ENCODE measurements around the gene PMFBP1. TPM values are rescaled to one million over a fixed set of nuclear protein-coding genes. Genes with fewer than 3 reads are reported as not detected.

Gene PMFBP1
- total RNA-seq, 1 donor from 2014 or later = 13.1 TPM

DNA sequence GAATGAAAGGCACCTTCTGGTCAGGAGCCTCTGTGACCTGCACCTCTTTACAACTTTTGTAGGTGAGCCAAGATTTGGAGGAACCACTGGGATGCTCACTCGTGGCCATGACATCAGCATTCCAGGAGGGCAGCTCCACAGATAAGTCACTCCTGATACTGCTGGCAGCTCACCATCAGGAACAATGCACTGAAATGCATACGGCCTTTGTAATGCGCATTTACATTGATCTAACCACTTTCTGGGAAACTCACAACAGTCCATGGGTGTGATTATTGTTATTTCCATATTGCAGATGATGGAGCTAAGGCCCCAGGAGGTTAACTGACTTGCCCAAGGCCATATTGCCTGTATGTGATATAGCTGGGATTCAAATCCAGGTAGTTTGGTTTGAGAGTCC, 34.3 kb upstream of the PMFBP1 start:
- no peak for DNase-seq
- no peak overlapping the region for H3K27ac Mint-ChIP-seq (ENCODE audit: unreplicated experiment)
- TF ChIP-seq, protein P1, sequence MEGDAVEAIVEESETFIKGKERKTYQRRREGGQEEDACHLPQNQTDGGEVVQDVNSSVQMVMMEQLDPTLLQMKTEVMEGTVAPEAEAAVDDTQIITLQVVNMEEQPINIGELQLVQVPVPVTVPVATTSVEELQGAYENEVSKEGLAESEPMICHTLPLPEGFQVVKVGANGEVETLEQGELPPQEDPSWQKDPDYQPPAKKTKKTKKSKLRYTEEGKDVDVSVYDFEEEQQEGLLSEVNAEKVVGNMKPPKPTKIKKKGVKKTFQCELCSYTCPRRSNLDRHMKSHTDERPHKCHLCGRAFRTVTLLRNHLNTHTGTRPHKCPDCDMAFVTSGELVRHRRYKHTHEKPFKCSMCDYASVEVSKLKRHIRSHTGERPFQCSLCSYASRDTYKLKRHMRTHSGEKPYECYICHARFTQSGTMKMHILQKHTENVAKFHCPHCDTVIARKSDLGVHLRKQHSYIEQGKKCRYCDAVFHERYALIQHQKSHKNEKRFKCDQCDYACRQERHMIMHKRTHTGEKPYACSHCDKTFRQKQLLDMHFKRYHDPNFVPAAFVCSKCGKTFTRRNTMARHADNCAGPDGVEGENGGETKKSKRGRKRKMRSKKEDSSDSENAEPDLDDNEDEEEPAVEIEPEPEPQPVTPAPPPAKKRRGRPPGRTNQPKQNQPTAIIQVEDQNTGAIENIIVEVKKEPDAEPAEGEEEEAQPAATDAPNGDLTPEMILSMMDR (IDR thresholded peaks at IDR 0.05; ENCODE audit: partially characterized antibody, unreplicated experiment) = no peak
- peaks cover 4% of the 10 kb centered on the region for H3K27me3 Mint-ChIP-seq (ENCODE audit: unreplicated experiment)
- peaks cover 6% of the 10 kb centered on the region for H3K9me3 Mint-ChIP-seq (ENCODE audit: unreplicated experiment)
- H3K4me3 Mint-ChIP-seq (ENCODE audit: unreplicated experiment) = no peak overlapping the region
- no peaks in the 10 kb centered on the region for H3K36me3 Mint-ChIP-seq (ENCODE audit: unreplicated experiment)
- peaks cover 16% of the 10 kb centered on the region for H3K4me1 Mint-ChIP-seq (ENCODE audit: low read depth, unreplicated experiment)

DNA sequence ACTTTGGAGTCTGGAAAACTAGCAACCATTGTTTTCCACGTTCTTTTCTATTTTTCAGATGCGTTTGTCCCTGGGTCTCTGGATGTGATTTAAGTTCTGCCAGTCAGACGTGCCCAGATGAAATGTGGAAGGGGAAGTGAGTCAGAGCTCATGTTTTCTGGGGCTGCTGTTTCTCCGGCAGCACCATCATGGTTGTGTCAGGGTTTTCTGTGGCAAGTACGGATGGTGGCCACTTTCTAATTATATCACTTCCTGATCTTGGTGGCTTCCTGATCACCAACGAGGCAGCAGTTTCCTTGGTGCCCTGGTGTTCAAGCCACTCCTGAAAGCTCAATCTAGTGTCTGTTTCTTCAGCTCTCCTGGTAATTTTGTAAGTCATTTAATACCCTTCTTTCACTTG, 31.4 kb upstream of the PMFBP1 start:
- DNase-seq = no peak
- peaks cover 4% of the 10 kb centered on the region for H3K27me3 Mint-ChIP-seq (ENCODE audit: unreplicated experiment)
- no peak overlapping the region for H3K27ac Mint-ChIP-seq (ENCODE audit: unreplicated experiment)
- TF ChIP-seq, protein P1 (IDR thresholded peaks at IDR 0.05; ENCODE audit: partially characterized antibody, unreplicated experiment) = no peak
- H3K4me1 Mint-ChIP-seq (ENCODE audit: low read depth, unreplicated experiment) = peaks cover 32% of the 10 kb centered on the region
- H3K4me3 Mint-ChIP-seq (ENCODE audit: unreplicated experiment) = no peak overlapping the region
- H3K9me3 Mint-ChIP-seq (ENCODE audit: unreplicated experiment) = peaks cover 4% of the 10 kb centered on the region
- H3K36me3 Mint-ChIP-seq (ENCODE audit: unreplicated experiment) = no peaks in the 10 kb centered on the region

DNA sequence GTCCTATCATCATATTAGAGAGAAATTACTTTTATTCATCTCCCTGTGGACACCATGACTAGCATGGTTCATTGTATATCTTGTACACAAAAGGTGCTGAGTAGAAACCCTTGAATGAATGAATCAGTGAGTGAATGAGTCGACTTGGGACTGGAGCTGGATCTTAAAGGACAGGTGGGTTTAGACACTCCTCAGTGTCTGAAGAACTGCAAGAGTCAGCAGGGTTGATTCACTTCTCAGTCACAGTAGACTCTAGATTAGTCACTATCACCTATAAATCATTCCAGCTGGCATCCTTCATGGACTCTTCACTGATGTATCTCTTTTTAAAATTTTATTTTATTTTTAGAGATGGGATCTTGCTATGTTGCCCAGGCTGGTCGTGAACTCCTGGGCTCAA, 30.1 kb upstream of the PMFBP1 start:
- H3K27ac Mint-ChIP-seq (ENCODE audit: unreplicated experiment) = no peak overlapping the region
- H3K4me3 Mint-ChIP-seq (ENCODE audit: unreplicated experiment) = no peak overlapping the region
- peaks cover 4% of the 10 kb centered on the region for H3K9me3 Mint-ChIP-seq (ENCODE audit: unreplicated experiment)
- DNase-seq = no peak
- TF ChIP-seq, protein P1 (IDR thresholded peaks at IDR 0.05; ENCODE audit: partially characterized antibody, unreplicated experiment) = no peak
- no peaks in the 10 kb centered on the region for H3K36me3 Mint-ChIP-seq (ENCODE audit: unreplicated experiment)
- peaks cover 37% of the 10 kb centered on the region for H3K4me1 Mint-ChIP-seq (ENCODE audit: low read depth, unreplicated experiment)
- H3K27me3 Mint-ChIP-seq (ENCODE audit: unreplicated experiment) = peaks cover 4% of the 10 kb centered on the region

DNA sequence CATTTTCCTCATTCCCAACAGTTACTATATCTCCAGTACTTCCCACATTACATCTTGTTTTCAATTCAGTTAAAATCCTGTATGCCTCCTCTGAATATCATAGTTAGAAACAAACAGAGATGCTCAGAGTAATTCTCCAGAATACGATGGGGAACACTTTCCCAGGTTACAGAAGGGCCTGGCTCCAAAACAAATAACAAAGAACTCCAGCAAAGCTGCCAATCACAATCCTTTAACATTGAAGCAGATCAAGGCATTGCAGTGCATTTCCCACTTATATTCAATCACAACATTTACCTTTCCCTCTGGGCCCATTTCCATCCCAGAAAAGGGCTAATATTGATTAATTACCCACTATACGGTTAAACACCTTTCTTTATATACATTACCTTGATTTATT, 29.4 kb upstream of the PMFBP1 start:
- Mint-ChIP-seq H3K4me1 (ENCODE audit: low read depth, unreplicated experiment) (peaks cover 36% of the 10 kb centered on the region), H3K36me3 (ENCODE audit: unreplicated experiment) (no peaks in the 10 kb centered on the region), H3K27ac (ENCODE audit: unreplicated experiment) (no peak overlapping the region), H3K9me3 (ENCODE audit: unreplicated experiment) (peaks cover 1% of the 10 kb centered on the region), H3K4me3 (ENCODE audit: unreplicated experiment) (no peak overlapping the region), H3K27me3 (ENCODE audit: unreplicated experiment) (peaks cover 4% of the 10 kb centered on the region)
- TF ChIP-seq, protein P1 (IDR thresholded peaks at IDR 0.05; ENCODE audit: partially characterized antibody, unreplicated experiment) = no peak
- DNase-seq = no peak

DNA sequence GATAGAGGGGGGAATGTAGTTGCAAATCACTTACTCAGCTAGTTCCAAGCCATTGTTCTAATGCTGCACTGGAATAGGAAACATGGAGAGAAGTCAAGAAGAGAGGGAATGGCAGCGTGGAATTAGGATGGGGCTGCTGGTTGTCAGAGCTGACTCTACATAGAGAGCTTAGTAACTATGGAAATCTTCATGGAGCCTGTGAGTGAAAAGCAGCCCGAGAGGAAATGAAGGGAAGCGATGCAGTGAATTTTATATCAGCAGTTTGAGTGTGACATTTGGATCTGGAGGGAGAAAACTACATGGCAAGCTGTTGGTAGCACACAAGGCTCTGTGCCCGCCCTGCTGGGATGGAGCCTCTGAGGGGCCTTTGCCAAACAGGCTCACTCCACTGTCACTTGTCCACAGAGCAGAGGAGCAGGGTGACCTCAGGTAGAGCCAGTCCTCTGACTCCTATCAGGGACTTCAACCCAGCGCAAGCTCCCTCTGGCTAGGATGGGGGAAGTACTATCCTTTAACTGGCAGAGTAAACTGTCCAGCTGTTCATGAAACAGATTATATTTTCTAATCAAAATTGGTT, 27.9 kb upstream of the PMFBP1 start:
- peaks cover 4% of the 10 kb centered on the region for H3K27me3 Mint-ChIP-seq (ENCODE audit: unreplicated experiment)
- TF ChIP-seq, protein P1 (IDR thresholded peaks at IDR 0.05; ENCODE audit: partially characterized antibody, unreplicated experiment) = no peak
- H3K9me3 Mint-ChIP-seq (ENCODE audit: unreplicated experiment) = no peaks in the 10 kb centered on the region
- H3K36me3 Mint-ChIP-seq (ENCODE audit: unreplicated experiment) = no peaks in the 10 kb centered on the region
- no peak overlapping the region for H3K27ac Mint-ChIP-seq (ENCODE audit: unreplicated experiment)
- H3K4me1 Mint-ChIP-seq (ENCODE audit: low read depth, unreplicated experiment) = peaks cover 47% of the 10 kb centered on the region
- DNase-seq = no peak
- no peak overlapping the region for H3K4me3 Mint-ChIP-seq (ENCODE audit: unreplicated experiment)

All from glutamatergic neuron (in vitro differentiated cells).